Caco-2 (cell line): ENCODE data around the gene RFX1. TPM values are rescaled to one million over a fixed set of nuclear protein-coding genes. Genes with fewer than 3 reads are reported as not detected.
"Not testable (repeated sequence)": the region's sequence is repeated elsewhere in the genome, so short reads cannot be mapped to it uniquely, and the experiment has no call there.

ENCODE experiments used
- BruUV-seq: library from RNA; stranded (reverse); fragments of 400-500 nt; replicated peaks from 2 replicates; lab custom pipeline; 2021; lab: Mats Ljungman, UMichigan
- CTCF ChIA-PET: fragments of 300-600 bp; sonication (Branson Sonifier 250); formaldehyde crosslinking; loops from one replicate; lab custom pipeline; 2022; ENCODE audit warnings: antibody characterized with exemption; lab: Charles Lee
- POLR2A ChIA-PET: fragments of 300-600 bp; sonication (Branson Sonifier 250); formaldehyde crosslinking; loops from one replicate; lab custom pipeline; 2022; ENCODE audit warnings: antibody characterized with exemption; lab: Charles Lee
- DNase-seq, 2 experiments: peaks; one replicate each; pipeline versions ENCODE4 v3.0.0 to v3.0.0-alpha.2; 2020 to 2022
- H3K27me3 ChIP-seq: replicated peaks from 2 replicates; pipeline ENCODE4 v1.6.0; 2011; ENCODE audit warnings: low read length; ENCODE audit not compliant: control insufficient read depth, insufficient read depth
- H3K36me3 ChIP-seq: 2 replicates; pipeline ENCODE4 v1.5.1; 2011; ENCODE audit warnings: low read length; ENCODE audit not compliant: control insufficient read depth, insufficient read depth
- H3K4me1 ChIP-seq: fragments of 250-450 bp; sonication (Bioruptor Pico); 2 replicates; pipeline ENCODE4 v1.5.1; 2020; ENCODE audit warnings: mild to moderate bottlenecking
- H3K4me3 ChIP-seq: 2 replicates; pipeline ENCODE4 v1.5.1; 2011; ENCODE audit warnings: low read depth, mild to moderate bottlenecking, control low read depth, low read length
- H3K9me3 ChIP-seq: fragments of 250-450 bp; sonication (Bioruptor Pico); 2 replicates; pipeline ENCODE4 v1.5.1; 2020; ENCODE audit warnings: mild to moderate bottlenecking, moderate library complexity
- H3K27ac Mint-ChIP-seq: one replicate; pipeline ENCODE4 v1.8.0; 2022; ENCODE audit warnings: mixed read lengths; ENCODE audit not compliant: unreplicated experiment
- H3K27me3 Mint-ChIP-seq: one replicate; pipeline ENCODE4 v1.8.0; 2022; ENCODE audit warnings: mixed read lengths; ENCODE audit not compliant: insufficient read depth, unreplicated experiment
- H3K36me3 Mint-ChIP-seq: one replicate; pipeline ENCODE4 v1.8.0; 2022; ENCODE audit warnings: mild to moderate bottlenecking, mixed read lengths; ENCODE audit not compliant: insufficient read depth, unreplicated experiment
- H3K4me1 Mint-ChIP-seq: one replicate; pipeline ENCODE4 v1.8.0; 2022; ENCODE audit warnings: low read depth, mixed read lengths; ENCODE audit not compliant: unreplicated experiment
- H3K4me3 Mint-ChIP-seq: one replicate; pipeline ENCODE4 v1.8.0; 2022; ENCODE audit warnings: mild to moderate bottlenecking, moderate library complexity, mixed read lengths; ENCODE audit not compliant: unreplicated experiment
- H3K9me3 Mint-ChIP-seq: one replicate; pipeline ENCODE4 v1.8.0; 2022; ENCODE audit warnings: mixed read lengths; ENCODE audit not compliant: unreplicated experiment
- intact Hi-C: fragments of 100-400 bp; cut with micrococcal nuclease; formaldehyde crosslinking; loops from one replicate; pipeline ENCODE4 v1.10.0; 2022; ENCODE audit not compliant: unreplicated experiment
- total RNA-seq: library from RNA; stranded (reverse); gene quantifications from 2 replicates; pipeline ENCODE4 v1.2.3, GENCODE V29; 2022
- TF ChIP-seq, protein P1 (sequence below), 2 experiments: fragments of 200-600 bp in 1 of 2; IDR thresholded peaks; 1 replicate in 1 of 2; 2 replicates in 1 of 2; pipeline versions ENCODE4 v1.5.1 to v1.8.0; 2011 to 2022; ENCODE audit warnings: antibody characterized with exemption in 1 of 2, control low read depth in 1 of 2, inconsistent platforms in 1 of 2, low read depth in 1 of 2, low read length in 1 of 2, mild to moderate bottlenecking in 1 of 2, moderate library complexity in 1 of 2; ENCODE audit not compliant: insufficient read depth in 1 of 2, severe bottlenecking in 1 of 2, unreplicated experiment in 1 of 2

The RFX1 gene
- total RNA-seq, 1 experiment from 2014 or later: 11.5 TPM

- H3K27me3 Mint-ChIP-seq: no peaks in the 10 kb centered on the region
- POLR2A ChIA-PET: no interaction called here
- Histone ChIP-seq H3K27me3 (no peaks in the 10 kb centered on the region), H3K36me3 (no peaks in the 10 kb centered on the region), H3K4me3 (no peak overlapping the region), H3K9me3 (no peaks in the 10 kb centered on the region), H3K4me1 (no peaks in the 10 kb centered on the region)
- CTCF ChIA-PET: interaction anchor here (1.2 kb wide), 1 partner anchor 68 kb away, joined by 7 read pairs; no protein-coding TSS in a partner anchor
- intact Hi-C loops: no loop called here
- no peaks in the 10 kb centered on the region for H3K9me3 Mint-ChIP-seq
- peaks cover 6% of the 10 kb centered on the region for H3K36me3 Mint-ChIP-seq
- no peak overlapping the region for H3K4me3 Mint-ChIP-seq
- BruUV-seq: no TSS peak
- no peak overlapping the region for H3K27ac Mint-ChIP-seq
- peaks cover under 1% of the 10 kb centered on the region for H3K4me1 Mint-ChIP-seq
- DNase-seq: no peak
- TF ChIP-seq, protein P1, sequence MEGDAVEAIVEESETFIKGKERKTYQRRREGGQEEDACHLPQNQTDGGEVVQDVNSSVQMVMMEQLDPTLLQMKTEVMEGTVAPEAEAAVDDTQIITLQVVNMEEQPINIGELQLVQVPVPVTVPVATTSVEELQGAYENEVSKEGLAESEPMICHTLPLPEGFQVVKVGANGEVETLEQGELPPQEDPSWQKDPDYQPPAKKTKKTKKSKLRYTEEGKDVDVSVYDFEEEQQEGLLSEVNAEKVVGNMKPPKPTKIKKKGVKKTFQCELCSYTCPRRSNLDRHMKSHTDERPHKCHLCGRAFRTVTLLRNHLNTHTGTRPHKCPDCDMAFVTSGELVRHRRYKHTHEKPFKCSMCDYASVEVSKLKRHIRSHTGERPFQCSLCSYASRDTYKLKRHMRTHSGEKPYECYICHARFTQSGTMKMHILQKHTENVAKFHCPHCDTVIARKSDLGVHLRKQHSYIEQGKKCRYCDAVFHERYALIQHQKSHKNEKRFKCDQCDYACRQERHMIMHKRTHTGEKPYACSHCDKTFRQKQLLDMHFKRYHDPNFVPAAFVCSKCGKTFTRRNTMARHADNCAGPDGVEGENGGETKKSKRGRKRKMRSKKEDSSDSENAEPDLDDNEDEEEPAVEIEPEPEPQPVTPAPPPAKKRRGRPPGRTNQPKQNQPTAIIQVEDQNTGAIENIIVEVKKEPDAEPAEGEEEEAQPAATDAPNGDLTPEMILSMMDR (IDR thresholded peaks at IDR 0.05; ENCODE audit: insufficient read depth in 1 of 2, low read depth in 1 of 2, low read length in 1 of 2, severe bottlenecking in 1 of 2, unreplicated experiment in 1 of 2): no peak
Observed at GRCh38 chr19:14028901-14029300, 22.8 kb upstream of the RFX1 start.

- TF ChIP-seq, protein P1 (IDR thresholded peaks at IDR 0.05; ENCODE audit: insufficient read depth in 1 of 2, low read depth in 1 of 2, low read length in 1 of 2, severe bottlenecking in 1 of 2, unreplicated experiment in 1 of 2): no peak
- Mint-ChIP-seq H3K27me3 (no peaks in the 10 kb centered on the region), H3K27ac (no peak within 1 kb of the TSS), H3K9me3 (no peaks in the 10 kb centered on the region), H3K4me1 (peaks cover 6% of the 10 kb centered on the region), H3K36me3 (peaks cover 4% of the 10 kb centered on the region), H3K4me3 (no peak within 1 kb of the TSS)
- Histone ChIP-seq H3K4me3 (no peak within 1 kb of the TSS), H3K4me1 (no peaks in the 10 kb centered on the region), H3K9me3 (no peaks in the 10 kb centered on the region), H3K36me3 (no peaks in the 10 kb centered on the region), H3K27me3 (no peaks in the 10 kb centered on the region)
- ChIA-PET POLR2A (no interaction called here), CTCF (interaction anchor here (1.2 kb wide), 1 partner anchor 67 kb away, joined by 7 read pairs; no protein-coding TSS in a partner anchor)
- DNase-seq: no peak
- intact Hi-C loops: no loop called here
- no TSS peak for BruUV-seq
Observed at GRCh38 chr19:14027856-14028450, 21.8 kb upstream of the RFX1 start, which contains the start of gene RLN3. Gene RLN3, plus strand, starts transcription at chr19:14028148. Its CDS starts 57 bp downstream, at chr19:14028205.

DNA sequence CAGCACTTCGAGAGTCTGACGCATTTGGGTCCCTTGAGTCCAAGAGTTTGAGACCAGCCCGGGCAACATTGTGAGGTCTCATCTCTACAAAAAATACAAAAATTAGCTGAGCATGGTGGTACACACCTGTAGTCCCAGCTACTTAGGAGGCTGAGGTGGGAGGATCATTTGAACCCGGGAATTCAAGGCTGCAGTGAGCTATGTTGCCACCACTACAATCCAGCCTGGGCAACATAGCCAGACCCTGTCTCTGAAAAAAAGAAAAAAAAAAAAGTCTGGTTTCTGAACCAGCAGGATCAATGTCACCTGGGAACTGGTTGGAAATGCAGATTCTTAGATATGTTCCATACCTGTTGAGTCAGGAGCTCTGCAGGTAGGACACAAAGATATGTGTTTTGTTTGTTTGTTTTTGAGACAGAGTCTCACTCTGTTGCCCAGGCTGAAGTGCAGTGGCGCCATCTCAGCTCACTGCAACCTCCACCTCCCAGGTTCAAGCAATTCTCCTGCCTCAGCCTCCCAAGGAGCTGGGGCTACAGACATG lies 20.6 kb upstream of the RFX1 start:
- CTCF ChIA-PET, BruUV-seq, H3K9me3 Mint-ChIP-seq, POLR2A ChIA-PET, H3K4me1 ChIP-seq, H3K4me3 Mint-ChIP-seq, DNase-seq, H3K27me3 ChIP-seq, H3K4me1 Mint-ChIP-seq, H3K36me3 ChIP-seq, H3K4me3 ChIP-seq, H3K9me3 ChIP-seq, H3K27me3 Mint-ChIP-seq, H3K36me3 Mint-ChIP-seq, H3K27ac Mint-ChIP-seq, intact Hi-C loops: not testable (repeated sequence)
